ENCODE results near the gene LHX1. TPM values are rescaled to one million over a fixed set of nuclear protein-coding genes. Genes with fewer than 3 reads are reported as not detected.

The LHX1 gene
- total and polyA plus RNA-seq, 2 of the 8 experiments (the other 6 are each of a cell fraction or from before 2014, with no cell fraction given) = 0.26 to 0.93 TPM

GRCh38 chr17:36918211-36918691 lies 19.0 kb upstream of the LHX1 start (continued):
- no peak for TF ChIP-seq CEBPB (IDR thresholded peaks at IDR 0.05; ENCODE audit: low read depth, low read length)
- no peak for TF ChIP-seq SIN3A (conservative IDR thresholded peaks at IDR 0.05 in 1 of 2, IDR thresholded peaks at IDR 0.05 in 1 of 2; ENCODE audit: low read depth in 1 of 2, low read length in 2 of 2)

Measured in H1 (cell line).